Activated CD8-positive, alpha-beta memory T cell treated with anti-CD3 and anti-CD28 coated beads, Interleukin-2, amount 50 U/mL, for 24 hours (primary cell): ENCODE results near the gene PBX4.

ENCODE experiments used
- DNase-seq: peaks from one replicate; pipeline ENCODE4 v3.0.0-alpha.2; 2020; ENCODE audit errors: extremely low read depth

The PBX4 gene

DNA sequence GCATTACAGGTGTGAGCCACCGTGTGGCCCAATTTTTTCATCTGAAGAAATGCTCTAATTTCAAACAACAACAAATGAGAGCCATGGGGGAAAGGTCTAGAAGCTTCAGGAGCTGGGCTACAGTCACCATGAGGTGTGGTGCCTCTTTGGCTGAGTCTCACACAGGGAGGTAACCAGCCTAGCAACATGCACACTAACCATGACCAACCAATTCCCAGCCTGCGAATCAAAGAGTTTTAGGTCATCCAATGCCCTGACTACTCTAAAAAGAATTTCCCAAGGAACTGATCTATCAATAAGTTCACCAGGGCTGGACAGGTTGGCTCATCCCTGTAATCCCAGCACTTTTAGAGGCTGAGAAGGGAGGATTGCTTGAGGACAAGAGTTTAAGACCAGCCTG is 29.9 kb downstream of the PBX4 start:
- DNase-seq = no peak

DNA sequence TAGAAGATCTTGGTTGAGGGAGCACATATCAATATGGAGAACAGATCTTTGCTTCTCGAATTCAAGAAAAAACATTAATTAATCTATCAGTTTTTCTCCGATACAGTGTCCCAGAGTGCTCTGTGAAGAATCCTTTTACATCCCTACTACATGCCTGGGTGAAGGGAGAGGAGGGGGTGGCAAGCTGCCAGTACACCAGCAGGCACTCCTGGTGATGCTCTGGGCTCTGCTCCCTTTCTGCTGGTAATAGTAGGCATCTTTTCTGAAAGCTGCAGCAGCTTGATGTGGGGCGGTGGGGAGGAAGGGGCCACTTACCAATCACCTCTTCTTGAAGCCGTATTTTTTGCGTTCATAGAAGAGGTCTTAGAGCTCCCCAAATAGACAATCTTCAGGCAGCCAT is 30.7 kb downstream of the PBX4 start:
- DNase-seq = no peak

DNA sequence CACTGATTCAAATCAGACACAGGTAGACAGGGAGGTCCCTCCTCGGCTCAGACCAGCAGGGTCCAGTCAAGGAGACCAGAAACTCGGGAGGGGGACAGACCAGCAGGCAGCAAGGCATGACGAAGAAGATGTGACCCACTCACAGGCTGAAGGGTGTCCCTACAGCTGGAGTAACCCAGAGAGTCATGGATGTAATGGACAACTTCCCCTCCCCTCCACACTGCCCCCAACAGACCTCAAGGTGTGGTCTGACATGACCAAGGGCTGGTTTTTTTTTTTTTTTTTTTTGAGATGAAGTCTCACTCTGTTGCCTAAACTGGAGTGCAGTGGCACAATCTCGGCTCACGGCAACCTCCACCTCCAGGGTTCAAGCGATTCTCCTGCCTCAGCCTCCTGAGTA is 34.1 kb downstream of the PBX4 start:
- no peak for DNase-seq

DNA sequence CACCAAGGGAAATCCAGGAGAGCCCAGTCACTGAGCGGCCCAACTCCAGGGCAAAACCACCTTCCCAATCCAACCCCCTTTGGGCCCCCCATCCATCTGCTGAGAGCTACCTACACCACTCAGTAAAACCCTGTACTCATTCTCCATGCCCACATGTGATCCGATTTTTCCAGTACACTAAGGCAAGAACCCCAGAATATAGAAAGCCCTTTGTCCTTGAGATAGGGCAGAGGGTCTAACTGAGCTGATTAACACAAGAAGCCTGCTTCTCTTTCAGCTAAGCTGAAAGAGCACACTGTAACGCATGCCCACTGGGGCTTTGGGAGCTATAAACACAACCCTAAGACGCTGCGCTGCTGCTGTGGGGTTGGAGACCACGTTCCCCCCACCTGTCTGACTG is 36.0 kb downstream of the PBX4 start:
- no peak for DNase-seq

DNA sequence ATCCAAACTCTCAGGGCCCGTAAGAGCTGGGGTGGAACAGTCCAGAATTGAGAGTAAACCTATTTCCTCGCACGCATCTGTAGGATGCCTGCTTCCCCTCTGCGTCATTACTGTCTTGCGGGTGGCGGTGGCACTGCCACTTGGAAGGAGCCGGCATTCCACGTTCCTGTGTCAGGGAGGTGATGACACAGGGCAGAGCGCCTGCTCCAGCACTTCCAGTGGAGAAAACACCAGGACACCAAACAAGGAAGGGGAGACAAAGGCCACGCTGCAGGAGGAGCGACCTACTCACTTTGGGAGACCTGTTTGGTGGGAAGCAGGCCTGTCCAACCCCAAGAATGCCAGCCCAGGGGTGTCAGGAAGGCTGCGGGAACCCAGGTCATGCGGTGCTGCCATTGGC is 37.1 kb downstream of the PBX4 start:
- no peak for DNase-seq

DNA sequence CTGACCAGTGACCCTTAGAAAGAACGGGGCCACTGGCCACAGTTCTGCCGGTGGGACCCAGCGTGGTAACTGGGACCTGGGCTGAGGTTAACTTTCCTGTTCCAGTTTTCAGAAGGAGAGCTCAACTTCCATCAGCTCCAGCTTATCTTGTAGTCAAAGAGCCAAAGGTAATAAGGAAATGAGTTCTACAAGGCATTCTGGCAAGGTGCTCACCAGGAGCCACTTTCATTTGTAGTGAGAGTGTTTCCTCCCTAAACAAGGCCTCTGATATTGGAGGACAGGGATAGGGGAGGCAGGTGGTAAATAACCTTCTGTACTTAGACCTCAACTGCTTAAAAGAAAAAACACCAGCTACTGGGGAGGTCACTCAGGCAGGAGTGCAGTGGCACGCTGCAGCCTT is 38.1 kb downstream of the PBX4 start:
- no peak for DNase-seq

DNA sequence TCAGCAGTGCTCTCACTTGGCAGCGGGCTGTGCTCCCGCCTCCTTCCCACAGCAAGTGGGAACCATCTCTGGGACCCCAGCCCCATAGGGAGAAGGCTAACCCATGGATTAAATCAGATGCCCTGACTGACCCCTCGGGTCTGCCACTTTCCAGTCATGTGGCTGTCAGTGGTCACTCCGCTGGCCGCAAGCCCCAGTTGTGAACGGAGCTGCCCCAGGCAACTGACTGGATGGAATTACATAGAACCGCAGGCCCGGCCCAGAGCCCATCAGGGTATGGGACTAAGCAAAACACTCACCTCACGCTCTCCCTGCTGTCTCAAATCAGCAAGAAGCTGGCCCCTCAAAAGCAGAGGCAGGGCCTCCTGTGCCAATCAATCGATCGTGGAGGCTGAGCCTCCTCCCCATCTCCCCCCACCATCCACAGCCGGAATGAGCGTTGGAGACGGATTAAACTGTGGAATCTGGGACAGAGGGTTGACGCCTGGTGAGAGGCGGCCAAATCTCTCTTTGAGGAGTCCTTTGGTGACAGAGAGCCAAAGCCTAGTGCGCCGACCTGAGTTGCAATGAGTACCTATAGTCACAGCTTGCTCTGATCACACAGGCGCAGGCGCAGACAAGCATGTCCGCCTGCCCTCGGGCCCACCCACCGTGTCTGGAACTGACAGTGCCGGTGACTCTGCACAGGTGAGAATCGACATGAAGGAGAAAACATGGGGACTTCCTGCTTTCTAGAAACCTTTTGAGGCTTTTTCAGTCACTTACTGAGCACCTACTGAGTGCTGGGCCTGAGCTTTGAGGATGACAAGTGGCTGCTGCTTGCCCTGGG is 38.7 kb downstream of the PBX4 start:
- no peak for DNase-seq

DNA sequence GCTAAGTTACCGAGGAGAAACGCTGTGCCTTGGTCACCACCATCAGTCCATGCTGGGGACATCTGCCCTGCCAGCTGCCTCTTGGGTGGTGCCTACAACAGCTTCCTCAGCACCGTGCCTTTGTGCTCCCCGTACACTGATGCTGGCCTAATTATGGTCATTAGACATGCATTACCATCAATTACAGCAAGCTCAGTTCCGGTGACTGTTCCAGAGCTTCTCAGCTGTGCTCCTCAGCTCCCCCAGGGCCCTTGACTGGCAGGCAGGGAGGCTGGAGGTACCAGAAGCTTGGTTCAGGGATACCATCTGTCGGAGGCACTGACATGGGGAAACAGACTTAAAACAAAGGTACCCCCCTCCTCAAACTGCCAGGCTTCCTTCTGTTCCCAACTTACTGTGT is 40.2 kb downstream of the PBX4 start:
- DNase-seq = no peak

DNA sequence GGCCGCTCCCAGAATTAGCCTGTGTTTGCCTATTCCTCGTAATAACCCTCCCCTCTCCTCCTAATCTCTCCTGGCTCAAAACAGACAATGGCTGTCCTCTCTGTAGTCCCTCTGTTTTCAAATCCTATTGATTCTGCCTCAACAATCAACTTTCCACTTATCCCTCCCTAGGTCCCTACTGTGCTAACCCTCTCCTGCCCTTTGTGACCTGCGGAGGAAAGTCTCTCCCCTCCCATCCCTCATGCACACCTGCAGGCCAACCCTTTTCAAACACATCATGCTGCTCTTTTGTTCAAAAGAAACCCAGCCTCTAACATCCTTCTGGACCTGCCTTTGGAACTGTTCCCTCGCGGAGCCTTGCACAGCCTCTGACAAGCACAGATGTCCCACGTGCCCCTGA is 43.1 kb downstream of the PBX4 start:
- DNase-seq = no peak

DNA sequence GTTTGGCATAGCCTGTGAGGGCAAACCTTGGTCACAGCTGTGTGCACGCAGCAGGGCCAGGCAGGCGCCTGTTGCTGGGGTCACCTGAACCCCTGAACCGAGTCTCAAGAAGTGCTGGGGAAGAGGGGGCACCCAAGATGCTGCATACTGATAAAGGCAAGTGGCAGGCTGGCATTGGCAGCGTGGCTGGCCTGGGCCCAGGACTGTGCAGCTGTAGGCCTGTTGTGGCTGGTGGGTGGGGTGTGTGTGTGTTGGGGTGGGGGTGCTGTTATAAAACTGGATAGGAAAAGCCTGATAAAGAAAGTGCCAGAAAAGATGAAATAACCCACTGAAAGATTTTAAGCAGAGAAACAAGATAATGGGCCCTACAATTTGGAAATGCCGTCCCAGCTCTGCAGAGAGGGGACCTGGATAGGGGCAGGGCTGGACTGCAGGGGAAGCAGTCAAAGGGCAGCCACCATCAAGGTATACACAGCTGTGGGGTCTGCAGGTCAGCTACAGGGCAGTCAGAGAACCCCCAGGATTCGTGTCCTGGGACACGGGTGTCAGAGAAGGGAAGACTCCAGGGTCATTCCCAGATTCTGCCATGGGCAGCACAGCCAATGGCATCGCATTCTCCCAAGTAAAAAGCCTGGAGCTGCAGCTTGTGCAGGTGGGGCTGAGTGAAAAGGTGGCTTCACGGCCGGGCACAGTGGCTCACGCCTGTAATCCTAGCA is 47.3 kb downstream of the PBX4 start:
- DNase-seq = no peak

DNA sequence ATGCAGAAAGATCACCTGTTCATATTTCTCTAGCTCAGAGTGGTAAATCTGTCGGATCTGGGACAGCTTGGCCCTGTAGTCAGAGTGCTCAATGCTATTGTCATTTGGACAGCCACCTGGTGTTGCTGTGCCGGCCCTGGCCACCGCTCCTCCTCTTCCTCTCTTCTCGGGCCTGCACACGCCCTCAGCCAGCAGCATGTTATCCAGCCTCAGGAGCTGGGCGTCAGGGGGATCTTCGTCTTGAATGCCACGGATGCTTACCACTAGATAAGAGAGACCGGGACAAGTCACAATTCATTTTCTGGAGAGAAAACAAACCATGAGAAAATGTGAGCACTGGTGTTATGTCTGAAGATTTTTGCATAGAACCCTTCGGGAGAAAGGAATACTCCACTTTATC is 47.9 kb downstream of the PBX4 start:
- DNase-seq = no peak

DNA sequence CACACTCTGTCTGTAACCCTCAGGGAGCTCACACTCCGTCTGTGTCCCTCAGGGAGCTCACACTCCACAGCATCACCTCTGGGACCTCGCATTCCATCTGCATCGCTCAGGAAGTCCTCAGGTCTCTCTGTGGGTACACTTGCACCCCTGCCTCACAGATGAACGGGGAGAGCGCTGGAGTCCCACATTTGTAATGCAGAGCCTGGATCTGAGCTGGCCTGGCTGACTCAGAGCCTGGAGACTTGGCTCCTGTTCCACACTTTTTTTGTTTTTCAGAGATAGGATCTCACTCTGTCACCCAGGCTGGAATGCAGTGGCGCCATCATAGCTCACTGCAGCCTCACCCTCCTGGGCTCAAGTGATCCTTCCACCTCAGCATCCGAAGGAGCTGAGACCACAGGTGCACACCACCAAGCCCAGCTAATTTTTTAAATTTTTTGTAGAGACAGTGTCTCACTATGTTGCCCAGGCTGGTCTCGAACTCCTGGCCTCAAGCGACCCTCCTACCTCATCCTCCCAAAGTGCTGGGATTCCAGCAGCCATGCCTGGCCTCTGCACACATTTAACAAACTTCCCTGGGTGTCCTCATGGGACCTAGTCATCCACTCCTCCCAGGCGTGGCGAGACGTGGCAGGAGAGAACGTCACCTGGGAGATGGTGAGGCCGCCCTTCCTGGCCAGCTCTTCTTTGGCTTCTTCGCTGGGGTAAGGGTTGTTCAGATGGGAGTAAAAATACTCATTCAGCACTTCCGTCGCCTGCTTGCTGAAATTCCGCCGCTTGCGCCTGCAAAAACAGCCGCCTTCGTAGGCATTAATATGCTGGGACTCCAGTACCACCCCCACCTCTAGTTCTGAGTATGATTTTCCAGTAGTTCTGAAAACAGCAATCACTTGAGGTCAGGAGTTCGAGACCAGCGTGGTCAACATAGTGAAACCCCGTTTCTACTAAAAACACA is 49.4 kb downstream of the PBX4 start:
- no peak for DNase-seq

DNA sequence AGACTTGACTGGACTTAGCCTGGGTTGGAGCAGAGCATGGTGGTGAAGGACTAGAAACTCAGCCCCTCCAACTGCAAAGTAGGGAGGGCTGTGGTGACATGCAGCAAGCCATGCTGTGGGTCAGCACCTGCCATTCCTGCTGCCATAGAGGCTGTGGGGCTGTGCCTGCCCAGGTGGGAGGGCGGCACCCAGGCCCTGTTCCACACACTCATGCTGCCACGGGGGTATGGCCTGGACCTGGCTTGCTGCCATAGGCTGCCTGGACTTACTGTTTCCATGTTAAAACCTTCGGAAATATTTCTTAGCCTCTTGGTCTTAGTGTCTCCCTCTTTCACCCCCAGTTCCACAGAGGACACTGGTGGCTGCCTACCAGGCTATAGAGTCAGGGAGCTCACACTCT is 51.1 kb downstream of the PBX4 start:
- DNase-seq = no peak

DNA sequence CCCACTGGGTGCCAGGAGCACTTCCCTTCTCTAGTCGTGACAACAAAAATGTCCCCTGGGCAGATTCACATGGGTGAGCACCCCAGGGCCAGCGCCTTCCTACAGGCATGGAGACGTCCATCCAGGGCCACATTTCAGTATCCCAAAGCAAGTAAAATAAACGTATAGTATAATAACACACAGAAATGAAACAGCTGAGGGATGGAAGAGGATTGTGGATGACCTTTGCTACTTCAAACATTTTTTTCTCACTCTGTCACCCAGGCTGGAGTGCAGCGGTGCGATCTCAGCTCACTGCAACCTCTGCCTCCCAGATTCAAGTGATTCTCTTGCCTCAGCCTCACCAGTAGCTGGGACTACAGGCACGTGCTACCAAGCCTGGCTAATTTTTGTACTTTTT is 52.2 kb downstream of the PBX4 start:
- DNase-seq = no peak

DNA sequence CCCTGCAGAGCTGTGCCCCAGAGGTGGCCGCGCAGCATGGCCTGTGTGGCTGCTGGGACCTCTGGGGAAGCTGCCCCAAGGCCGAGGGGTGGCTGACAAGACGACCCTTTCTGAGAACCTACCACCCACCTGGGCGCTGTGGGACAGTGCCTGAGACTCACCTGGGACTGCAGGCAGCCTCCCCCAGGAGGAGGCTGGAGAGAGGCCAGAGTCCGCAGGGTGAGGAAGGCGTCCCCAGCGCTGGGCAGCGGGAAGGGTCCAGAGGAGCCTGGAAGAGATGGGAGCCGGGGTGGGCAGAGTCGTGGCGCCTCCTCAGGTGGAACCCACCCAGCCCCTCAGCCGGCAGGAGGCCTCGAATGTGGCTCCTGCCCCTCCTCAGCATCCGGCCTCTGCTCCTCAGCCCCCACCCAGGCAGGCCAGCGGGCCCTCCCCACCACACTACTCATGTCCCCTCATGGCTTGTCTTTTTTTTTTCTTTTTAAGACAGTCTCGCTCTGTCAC is 55.1 kb downstream of the PBX4 start:
- no peak for DNase-seq

DNA sequence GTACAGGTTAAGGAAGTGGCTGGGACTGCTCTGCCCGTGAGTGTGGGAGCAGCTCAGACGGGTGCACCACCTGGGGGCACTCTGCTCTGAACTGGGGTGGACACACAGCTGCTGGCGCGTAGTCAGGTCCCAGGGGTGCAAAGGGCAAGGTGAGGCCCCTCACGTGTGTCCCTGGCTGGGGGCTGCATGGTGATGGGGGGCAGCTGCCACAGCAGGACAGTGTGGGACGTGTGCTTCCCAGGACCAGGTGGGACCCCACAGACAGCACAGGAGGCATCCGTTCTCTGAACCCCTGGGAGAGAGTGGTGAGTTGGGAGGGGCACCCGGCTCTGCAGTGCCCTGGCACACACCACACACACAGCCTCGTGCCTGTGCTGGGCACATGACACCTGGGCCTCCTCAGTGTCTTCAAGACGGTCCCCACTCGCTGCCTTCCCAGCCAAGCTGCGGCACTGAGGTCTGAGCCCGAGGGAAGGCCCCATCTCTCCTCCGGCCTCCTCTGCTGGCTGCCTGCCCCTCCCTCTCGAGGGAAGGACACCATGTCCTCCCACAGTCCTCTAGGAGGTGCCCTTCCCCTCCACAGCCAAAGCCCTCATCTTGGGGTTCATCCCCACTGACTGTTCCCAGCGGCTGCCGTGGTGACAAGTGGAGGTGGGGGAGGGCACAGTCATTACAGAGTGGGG is 55.7 kb downstream of the PBX4 start:
- DNase-seq = no peak

DNA sequence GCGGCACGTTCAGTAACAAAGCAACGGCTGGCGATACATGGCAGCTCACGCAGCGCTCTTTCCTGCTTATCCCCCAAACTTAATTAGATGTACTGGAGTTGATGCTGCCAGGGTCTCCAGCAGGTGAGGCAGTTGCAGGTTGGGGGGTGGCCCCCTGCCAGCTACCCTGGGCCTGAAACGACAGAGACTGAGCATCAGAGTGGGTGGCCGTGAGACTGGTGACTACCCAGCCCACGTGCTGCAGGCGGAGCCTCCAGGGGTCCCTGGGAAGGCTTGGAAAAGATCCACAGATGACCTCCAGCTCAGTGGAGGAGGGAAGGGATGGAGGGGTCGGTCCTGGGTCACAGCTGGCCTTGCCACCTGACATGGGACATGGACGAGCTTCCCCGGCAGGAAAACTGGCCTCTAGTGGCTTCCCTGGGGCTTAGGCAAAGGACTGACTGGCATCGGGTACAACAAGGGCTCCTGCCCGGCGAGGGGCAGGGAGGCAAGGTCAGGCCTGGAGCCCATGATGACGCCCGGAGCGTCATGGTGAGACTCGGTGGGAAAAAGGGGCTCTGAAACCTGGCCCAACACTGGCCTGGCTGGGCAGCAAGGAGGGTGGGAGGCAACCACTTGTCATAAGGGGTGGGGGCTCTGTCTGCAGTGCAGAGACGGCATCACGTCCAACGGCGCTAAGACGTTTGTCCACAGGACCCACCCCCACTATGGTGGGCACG is 56.4 kb downstream of the PBX4 start:
- DNase-seq = no peak

DNA sequence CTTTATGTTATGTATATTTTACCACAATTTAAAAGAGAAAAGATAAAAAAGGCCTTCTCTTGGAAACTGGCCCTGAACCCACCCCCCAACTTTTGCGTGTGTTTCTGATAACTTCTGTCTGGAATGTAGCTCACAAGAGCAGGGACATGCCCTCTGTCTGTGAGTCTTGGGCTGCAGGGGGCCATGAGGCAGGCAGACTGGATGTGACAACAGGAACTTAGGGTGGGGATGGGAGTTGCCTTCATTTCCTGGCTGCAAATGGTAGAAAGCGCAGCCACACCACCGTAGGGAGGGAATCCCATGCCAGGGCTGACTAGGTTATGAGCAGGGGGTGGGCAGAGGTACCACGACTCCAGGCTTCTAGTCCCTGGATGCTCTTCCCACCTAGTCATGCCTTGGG is 58.6 kb downstream of the PBX4 start:
- DNase-seq = no peak

DNA sequence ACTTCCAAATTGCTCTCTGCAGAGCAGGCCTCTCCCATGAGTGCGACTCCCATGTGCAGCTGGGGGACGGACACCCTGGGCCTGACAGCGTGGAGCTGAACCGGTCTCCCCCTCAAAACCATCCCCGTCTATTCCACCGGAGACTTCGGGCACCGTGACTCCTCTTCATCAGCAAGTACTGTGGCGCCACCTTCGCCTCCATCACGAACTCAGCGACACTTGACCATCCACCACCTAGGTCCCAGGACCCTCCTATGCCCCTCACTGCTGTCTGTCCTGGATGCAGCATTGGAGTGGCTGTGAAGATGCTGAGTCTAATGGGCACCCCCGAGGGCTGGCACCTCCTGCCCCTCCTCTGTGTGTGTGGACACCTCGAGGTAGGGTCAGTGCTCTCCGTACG is 59.9 kb downstream of the PBX4 start:
- no peak for DNase-seq

DNA sequence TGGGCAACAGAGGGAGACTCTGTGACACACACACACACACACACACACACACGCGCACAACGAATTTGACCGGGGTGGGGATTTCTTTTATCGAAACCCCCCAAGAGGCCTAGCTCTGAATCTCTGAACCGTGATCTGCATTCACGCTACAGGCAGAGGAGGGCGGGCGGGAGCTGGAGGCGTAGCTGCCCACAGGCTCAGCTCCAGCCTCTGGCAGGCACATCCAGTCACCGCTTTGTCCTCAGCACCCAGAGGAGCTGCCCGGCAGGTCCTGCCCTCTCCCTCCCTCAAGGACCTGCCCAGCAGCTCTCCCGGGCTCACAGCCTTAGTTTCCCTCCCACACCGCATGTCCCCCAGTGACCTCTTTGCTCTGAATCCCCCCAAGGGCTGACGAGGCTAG is 60.4 kb downstream of the PBX4 start:
- DNase-seq = no peak
